HG03342 (cell line): ENCODE data around the gene HAND1.

Experiments used
- ATAC-seq: cut with Tn5 transposase; IDR thresholded peaks from one replicate; pipeline ENCODE4 v1.9.1; 2021; ENCODE audit warnings: mild to moderate bottlenecking, moderate library complexity; ENCODE audit not compliant: unreplicated experiment

The HAND1 gene

GRCh38 chr5:154506049-154506715 is 28.2 kb upstream of the HAND1 start:
- no peak for ATAC-seq

- no peak for ATAC-seq
These were observed 27.5 kb upstream of the HAND1 start for GRCh38 chr5:154505567-154505966.

GRCh38 chr5:154503698-154504039 is 25.6 kb upstream of the HAND1 start:
- no peak for ATAC-seq

- ATAC-seq: no peak
These were observed 24.2 kb upstream of the HAND1 start for GRCh38 chr5:154502180-154502579.

- no peak for ATAC-seq
These were observed 23.5 kb upstream of the HAND1 start for GRCh38 chr5:154501566-154501965.

GRCh38 chr5:154498994-154499393 is 21.0 kb upstream of the HAND1 start:
- ATAC-seq: no peak

- ATAC-seq: no peak
These were observed 20.6 kb upstream of the HAND1 start for GRCh38 chr5:154498591-154498990.

- no peak for ATAC-seq
These were observed 16.0 kb upstream of the HAND1 start for GRCh38 chr5:154494036-154494435.

GRCh38 chr5:154493274-154493673 is 15.2 kb upstream of the HAND1 start:
- ATAC-seq: no peak

- no peak for ATAC-seq
These were observed 13.9 kb upstream of the HAND1 start for GRCh38 chr5:154491941-154492340.

GRCh38 chr5:154487541-154487940 is 9.5 kb upstream of the HAND1 start:
- ATAC-seq: peak; percentile 94

GRCh38 chr5:154486427-154486866 is 8.4 kb upstream of the HAND1 start:
- no peak for ATAC-seq

- no peak for ATAC-seq
These were observed 7.9 kb upstream of the HAND1 start for GRCh38 chr5:154485850-154486426.

- ATAC-seq: no peak
These were observed 7.1 kb upstream of the HAND1 start for GRCh38 chr5:154485096-154485491.

GRCh38 chr5:154484393-154485095 is 6.5 kb upstream of the HAND1 start:
- ATAC-seq: no peak

- no peak for ATAC-seq
These were observed 5.8 kb upstream of the HAND1 start for GRCh38 chr5:154483654-154484392.

GRCh38 chr5:154482528-154483449 is 4.8 kb upstream of the HAND1 start:
- ATAC-seq: no peak

- ATAC-seq: no peak
These were observed 3.8 kb upstream of the HAND1 start for GRCh38 chr5:154481584-154482381.

GRCh38 chr5:154480847-154481246 is 2.8 kb upstream of the HAND1 start:
- ATAC-seq: no peak
